Suprapubic skin (tissue), 4 donors: ENCODE results near the gene ARHGAP6. TPM values are rescaled to one million over a fixed set of nuclear protein-coding genes. Genes with fewer than 3 reads are reported as not detected.

Experiments used
- DNase-seq, 2 donors: peaks; one replicate each; pipeline ENCODE4 v3.0.0-alpha.2; 2019; ENCODE audit warnings: low spot score in 2 of 2
- H3K27ac ChIP-seq: fragments of 200-600 bp; sonication (generic); one replicate; pipeline ENCODE4 v1.5.1; 2019
- H3K27me3 ChIP-seq: fragments of 200-600 bp; sonication (generic); one replicate; pipeline ENCODE4 v1.5.1; 2019
- H3K36me3 ChIP-seq: fragments of 200-600 bp; sonication (generic); one replicate; pipeline ENCODE4 v1.5.1; 2019
- H3K4me1 ChIP-seq: fragments of 200-600 bp; sonication (generic); one replicate; pipeline ENCODE4 v1.5.1; 2019
- H3K4me3 ChIP-seq: fragments of 200-600 bp; sonication (generic); one replicate; pipeline ENCODE4 v1.5.1; 2019; ENCODE audit warnings: mild to moderate bottlenecking
- H3K9me3 ChIP-seq: fragments of 200-600 bp; sonication (generic); one replicate; pipeline ENCODE4 v1.5.1; 2019
- CTCF ChIP-seq, 2 donors: fragments of 200-600 bp in 1 of 2; fragments of 450-650 bp in 1 of 2; sonication (generic) in 1 of 2; IDR thresholded peaks; one replicate each; pipeline ENCODE4 v1.5.1; 2016 to 2019; ENCODE audit warnings: antibody characterized with exemption in 2 of 2, mild to moderate bottlenecking in 1 of 2, moderate library complexity in 1 of 2
- EP300 ChIP-seq: sonication (generic); formaldehyde crosslinking; IDR thresholded peaks from one replicate; pipeline ENCODE4 v1.6.1; 2017; ENCODE audit warnings: antibody characterized with exemption
- POLR2A ChIP-seq, 2 donors: fragments of 450-650 bp; IDR thresholded peaks; one replicate each; pipeline ENCODE4 v1.6.1; 2017; ENCODE audit warnings: antibody characterized with exemption in 2 of 2, mild to moderate bottlenecking in 2 of 2, moderate library complexity in 2 of 2
- POLR2AphosphoS5 ChIP-seq, 3 donors: sonication (generic); formaldehyde crosslinking; IDR thresholded peaks; one replicate each; pipeline ENCODE4 v1.6.1; 2017; ENCODE audit warnings: antibody characterized with exemption in 3 of 3
- WGBS: methylation state at CpG from one replicate; pipeline ENCODE4 v1.1.5; 2018; 5-methylcytosine and 5-hydroxymethylcytosine counted together
- total RNA-seq, 4 donors: library from RNA; depleted of rRNA; stranded (reverse); fragments of >200 nt; gene quantifications; one replicate each; pipeline ENCODE4 v1.1.0, GENCODE V29; 2016

The ARHGAP6 gene
- total RNA-seq, 4 donors from 2014 or later: 1.6 to 6.7 (median 3.1) TPM

GRCh38 chrX:11702420-11702819 is 36.7 kb upstream of the ARHGAP6 start:
- DNase-seq: no peak
- no peak overlapping the region for H3K27ac ChIP-seq
- H3K4me3 ChIP-seq: no peak overlapping the region
- H3K9me3 ChIP-seq: no peaks in the 10 kb centered on the region
- TF ChIP-seq POLR2AphosphoS5 (IDR thresholded peaks at IDR 0.05): no peak
- no peak for TF ChIP-seq EP300
- no peak for TF ChIP-seq CTCF (IDR thresholded peaks at IDR 0.05)
- TF ChIP-seq POLR2A (IDR thresholded peaks at IDR 0.05): no peak
- H3K27me3 ChIP-seq: no peaks in the 10 kb centered on the region
- no peaks in the 10 kb centered on the region for H3K36me3 ChIP-seq
- no peaks in the 10 kb centered on the region for H3K4me1 ChIP-seq
- 74% methylated on average over 2 of the region's 3 CpGs for WGBS

GRCh38 chrX:11698702-11699101 is 33.0 kb upstream of the ARHGAP6 start:
- DNase-seq: no peak
- Histone ChIP-seq H3K36me3 (no peaks in the 10 kb centered on the region), H3K27ac (no peak overlapping the region), H3K27me3 (no peaks in the 10 kb centered on the region), H3K4me1 (no peaks in the 10 kb centered on the region), H3K9me3 (no peaks in the 10 kb centered on the region), H3K4me3 (no peak overlapping the region)
- 64% methylated on average over 3 of the region's 3 CpGs for WGBS
- TF ChIP-seq POLR2AphosphoS5 (IDR thresholded peaks at IDR 0.05): no peak
- TF ChIP-seq EP300: no peak
- no peak for TF ChIP-seq CTCF (IDR thresholded peaks at IDR 0.05)
- TF ChIP-seq POLR2A (IDR thresholded peaks at IDR 0.05): no peak

- H3K27ac ChIP-seq: no peak overlapping the region
- H3K27me3 ChIP-seq: no peaks in the 10 kb centered on the region
- 60% methylated on average over 2 of the region's 2 CpGs for WGBS
- H3K4me1 ChIP-seq: no peaks in the 10 kb centered on the region
- no peaks in the 10 kb centered on the region for H3K36me3 ChIP-seq
- DNase-seq: no peak
- H3K9me3 ChIP-seq: no peaks in the 10 kb centered on the region
- H3K4me3 ChIP-seq: no peak overlapping the region
- TF ChIP-seq EP300 (no peak), CTCF (IDR thresholded peaks at IDR 0.05) (no peak), POLR2A (IDR thresholded peaks at IDR 0.05) (no peak), POLR2AphosphoS5 (IDR thresholded peaks at IDR 0.05) (no peak)
These were observed 22.5 kb upstream of the ARHGAP6 start for GRCh38 chrX:11688201-11688600.

GRCh38 chrX:11687157-11687556 is 21.4 kb upstream of the ARHGAP6 start:
- WGBS: 39% methylated on average over 2 of the region's 2 CpGs
- TF ChIP-seq CTCF (IDR thresholded peaks at IDR 0.05) (no peak), EP300 (no peak)
- Histone ChIP-seq H3K4me1 (no peaks in the 10 kb centered on the region), H3K36me3 (no peaks in the 10 kb centered on the region), H3K4me3 (no peak overlapping the region), H3K9me3 (no peaks in the 10 kb centered on the region), H3K27ac (no peak overlapping the region), H3K27me3 (no peaks in the 10 kb centered on the region)
- no peak for DNase-seq

GRCh38 chrX:11683057-11683456 is 17.3 kb upstream of the ARHGAP6 start:
- Histone ChIP-seq H3K36me3 (no peaks in the 10 kb centered on the region), H3K4me3 (no peak overlapping the region), H3K9me3 (no peaks in the 10 kb centered on the region), H3K27me3 (no peaks in the 10 kb centered on the region), H3K27ac (no peak overlapping the region), H3K4me1 (no peaks in the 10 kb centered on the region)
- DNase-seq: no peak
- 75% methylated on average over 3 of the region's 3 CpGs for WGBS
- TF ChIP-seq EP300: no peak
- TF ChIP-seq POLR2AphosphoS5 (IDR thresholded peaks at IDR 0.05): no peak
- no peak for TF ChIP-seq CTCF (IDR thresholded peaks at IDR 0.05)
- no peak for TF ChIP-seq POLR2A (IDR thresholded peaks at IDR 0.05)
